HG02943 (cell line): ENCODE measurements around the gene PTH2.
"Not testable (repeated sequence)": the region's sequence is repeated elsewhere in the genome, so short reads cannot be mapped to it uniquely, and the experiment has no call there.

ENCODE experiments used
- ATAC-seq: cut with Tn5 transposase; IDR thresholded peaks from one replicate; pipeline ENCODE4 v1.9.1; 2021; ENCODE audit warnings: mild to moderate bottlenecking, low read depth, moderate library complexity; ENCODE audit not compliant: unreplicated experiment

Gene PTH2

DNA sequence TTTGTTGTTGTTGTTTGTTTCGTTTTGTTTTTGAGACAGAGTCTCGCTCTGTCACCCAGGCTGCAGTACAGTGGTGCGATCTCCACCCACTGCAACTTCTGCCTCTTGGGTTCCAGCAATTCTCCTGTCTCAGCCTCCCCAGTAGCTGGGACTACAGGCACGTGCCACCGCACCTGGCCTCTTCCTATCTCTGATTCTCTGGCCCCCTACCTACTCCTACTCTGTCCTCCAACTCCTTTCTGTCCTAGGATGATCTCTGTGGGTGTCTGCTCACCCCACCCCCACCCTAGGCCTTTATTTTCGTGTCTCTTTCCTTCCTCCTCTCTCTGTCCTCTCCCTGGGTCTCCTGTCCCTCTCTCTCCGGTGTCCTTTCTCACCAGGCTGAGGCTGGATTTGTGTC lies 27.2 kb upstream of the PTH2 start:
- no peak for ATAC-seq

DNA sequence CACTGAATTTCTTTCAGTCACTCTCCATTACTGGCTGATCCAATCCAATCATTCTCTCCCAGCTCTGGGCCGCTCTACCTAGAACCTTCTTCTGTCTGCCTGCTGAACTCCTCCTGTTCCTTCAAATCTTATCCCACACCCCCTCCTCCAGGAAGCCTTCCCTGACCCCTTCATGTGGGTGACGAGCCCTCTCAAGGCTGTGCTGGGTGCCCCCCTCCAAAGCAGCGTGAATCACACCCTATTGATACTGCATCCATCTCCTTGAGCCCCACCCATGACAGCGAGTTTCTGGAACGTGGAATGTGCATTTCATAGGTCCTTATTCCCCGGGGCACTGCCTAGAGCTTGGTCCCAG lies 25.2 kb upstream of the PTH2 start:
- no peak for ATAC-seq

DNA sequence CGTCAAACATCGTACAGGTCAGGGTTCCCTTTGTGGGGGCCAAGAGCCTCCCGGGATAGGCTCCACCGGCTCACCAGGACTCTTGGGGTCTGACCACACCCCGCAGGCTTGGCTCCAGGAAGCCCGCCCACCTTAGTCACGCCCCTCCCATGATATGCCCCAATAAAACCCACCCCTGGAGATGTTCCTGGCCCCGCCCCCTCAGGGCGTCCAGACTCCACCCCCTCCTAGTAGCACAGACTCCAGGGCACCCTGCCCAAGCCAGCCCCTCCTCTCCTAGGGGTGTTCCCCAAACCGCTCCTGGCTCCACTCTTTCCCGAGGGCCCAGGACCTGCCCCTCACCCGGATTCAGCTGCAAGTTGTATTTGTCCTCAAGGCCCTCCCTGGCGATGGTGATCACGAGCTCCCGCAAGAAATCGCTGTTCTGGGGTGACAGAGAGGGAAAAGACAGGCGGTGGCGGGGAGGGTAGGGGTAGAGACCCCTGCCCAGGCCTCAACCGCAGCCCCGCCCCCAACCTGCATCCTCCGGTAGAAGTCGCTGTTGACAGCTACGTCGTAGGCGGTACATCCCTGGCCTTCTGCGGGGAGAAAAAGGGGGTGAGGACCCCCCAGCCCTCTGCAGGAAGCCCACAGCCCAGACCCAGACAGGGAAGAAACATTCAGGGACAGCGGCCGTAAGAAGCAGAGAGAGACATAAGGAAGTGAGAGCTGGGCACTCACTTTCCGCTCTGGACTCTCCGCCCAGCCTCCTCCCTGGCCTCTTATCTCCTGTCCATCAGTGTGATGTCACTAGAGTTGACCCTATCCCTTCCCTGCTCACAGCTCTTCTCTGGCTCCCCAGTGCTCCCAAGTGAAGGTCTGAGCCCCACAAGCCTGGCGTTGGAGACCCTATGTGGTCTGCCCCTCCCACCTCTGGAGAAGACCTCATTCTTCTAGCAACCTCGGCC lies 24.5 kb upstream of the PTH2 start:
- ATAC-seq = no peak

DNA sequence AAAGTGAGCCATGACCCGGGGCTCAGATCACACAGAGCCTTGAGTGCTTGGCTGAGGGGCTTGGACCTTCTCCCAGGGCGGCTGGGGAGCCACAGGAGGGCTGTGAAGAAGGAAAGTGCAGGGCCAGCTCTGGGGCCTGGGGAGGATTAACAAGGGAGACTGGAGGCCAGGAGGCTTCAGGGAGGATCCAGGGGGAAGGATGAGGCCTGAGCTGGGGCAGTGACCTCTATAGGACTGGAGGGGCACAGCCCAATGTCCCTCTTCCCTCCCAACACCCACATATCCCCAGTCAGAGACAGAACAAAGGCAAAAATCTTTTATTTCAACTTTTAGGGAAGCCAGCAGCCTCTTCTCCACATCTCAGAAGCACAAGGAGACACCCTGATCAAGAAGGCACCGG lies 22.8 kb upstream of the PTH2 start:
- ATAC-seq = no peak

DNA sequence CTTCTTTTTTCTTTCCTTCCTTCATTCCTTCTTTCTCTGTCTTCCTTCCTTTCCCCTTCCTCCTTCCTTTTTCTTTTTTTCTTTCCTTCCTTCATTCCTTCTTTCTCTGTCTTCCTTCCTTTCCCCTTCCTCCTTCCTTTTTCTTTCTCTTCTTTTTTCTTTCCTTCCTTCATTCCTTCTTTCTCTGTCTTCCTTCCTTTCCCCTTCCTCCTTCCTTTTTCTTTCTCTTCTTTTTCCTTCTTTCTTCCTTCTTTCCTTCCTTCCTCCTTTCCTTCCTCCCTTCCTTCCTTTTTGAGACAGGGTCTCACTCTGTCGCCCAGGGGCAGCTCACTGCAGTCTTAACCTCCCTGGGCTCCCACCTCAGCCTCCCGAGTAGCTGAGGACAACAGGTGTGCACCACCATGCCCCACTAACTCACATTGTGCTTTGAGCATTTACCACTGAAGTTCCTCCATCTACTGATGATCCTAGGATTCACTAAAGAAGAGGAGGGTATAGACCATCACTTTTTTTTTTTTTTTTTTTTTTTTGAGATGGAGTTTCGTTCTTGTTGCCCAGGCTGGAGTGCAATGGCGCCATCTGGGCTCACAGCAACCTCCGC lies 21.0 kb upstream of the PTH2 start:
- not testable (repeated sequence) for ATAC-seq

DNA sequence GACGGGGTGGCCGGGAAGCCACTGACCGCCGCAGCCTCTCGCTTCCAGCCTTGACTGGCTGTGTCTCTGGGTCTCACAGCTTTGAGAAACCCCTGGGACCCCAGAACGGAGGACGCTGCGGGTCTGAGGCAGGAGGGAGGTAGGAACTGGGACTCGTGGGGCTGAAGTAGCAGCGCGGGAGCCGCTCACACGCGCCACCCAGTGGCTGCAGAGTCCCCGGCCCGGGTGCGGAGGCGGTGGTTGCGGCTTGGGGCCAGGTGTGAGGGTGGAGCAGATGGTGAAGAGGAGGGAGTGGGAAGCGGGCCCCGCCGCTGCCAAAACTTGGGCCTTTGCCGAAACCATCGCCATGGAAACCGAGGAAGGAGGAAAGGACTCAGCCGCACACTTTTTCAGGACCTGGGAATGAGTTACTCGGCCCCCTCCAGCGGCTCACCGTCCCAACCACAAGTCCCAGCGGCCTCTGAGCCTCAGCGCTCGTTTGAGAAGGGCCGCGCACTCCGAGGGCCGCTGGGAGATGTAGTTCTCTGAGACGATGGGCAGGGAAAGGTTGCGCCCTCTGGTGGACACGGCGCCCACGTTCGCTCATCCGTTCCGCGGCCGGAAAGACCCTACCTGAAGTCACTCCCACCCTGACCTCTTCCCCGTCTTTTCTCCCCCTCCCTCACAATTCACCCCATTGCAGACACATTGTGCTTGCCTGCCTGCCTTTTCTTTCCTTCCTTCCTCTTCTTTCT lies 20.3 kb upstream of the PTH2 start:
- ATAC-seq = peak; percentile 78

DNA sequence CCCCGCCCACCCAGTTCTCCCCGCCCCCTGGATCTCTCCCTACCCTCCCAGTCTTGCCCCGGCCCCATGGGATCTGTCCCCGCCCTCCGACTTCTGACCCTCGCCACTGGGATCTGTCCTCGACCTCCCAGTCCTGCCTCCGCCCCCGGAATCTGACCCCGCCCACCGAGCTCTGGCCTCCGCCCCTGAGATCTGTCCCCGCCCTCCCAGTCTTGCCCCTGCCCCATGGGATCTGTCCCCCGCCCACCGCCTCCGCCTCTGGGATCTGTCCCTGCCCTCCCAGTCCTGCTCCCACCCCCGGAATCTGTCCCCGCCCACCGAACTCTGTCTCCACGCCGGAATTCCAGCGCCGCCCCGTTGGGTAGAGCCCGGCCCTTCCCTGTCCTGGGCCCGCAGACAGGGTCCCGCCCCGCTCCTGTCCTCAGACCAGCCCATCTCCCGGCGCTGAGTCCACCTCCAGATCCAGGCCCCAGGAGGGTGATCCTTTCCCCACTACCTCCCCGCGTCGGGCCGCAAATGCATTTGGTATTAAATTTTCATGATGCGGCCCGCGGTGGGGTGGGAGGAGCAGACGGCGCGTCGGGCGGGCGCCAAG lies 19.6 kb upstream of the PTH2 start:
- peak; percentile 10 for ATAC-seq

DNA sequence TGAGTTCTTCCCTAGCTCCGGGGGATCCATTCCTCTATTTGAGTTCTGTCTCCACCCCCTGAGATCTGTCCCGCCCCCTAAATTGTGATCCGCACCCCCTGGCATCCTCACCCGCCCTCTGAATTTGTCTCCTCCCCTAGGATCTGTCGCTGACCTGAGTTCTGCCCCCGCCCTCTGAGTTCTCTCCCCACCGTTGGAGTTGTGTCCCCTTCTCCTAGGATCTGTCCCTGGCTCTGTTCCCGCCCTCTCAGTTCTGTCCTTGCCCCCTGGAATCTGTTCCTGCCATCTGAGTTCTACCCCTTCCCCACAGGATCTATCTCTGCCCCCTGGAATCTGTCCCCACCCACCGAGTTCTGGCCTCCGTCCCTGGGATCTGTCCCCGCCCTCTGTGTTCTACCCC lies 19.1 kb upstream of the PTH2 start:
- ATAC-seq = no peak

DNA sequence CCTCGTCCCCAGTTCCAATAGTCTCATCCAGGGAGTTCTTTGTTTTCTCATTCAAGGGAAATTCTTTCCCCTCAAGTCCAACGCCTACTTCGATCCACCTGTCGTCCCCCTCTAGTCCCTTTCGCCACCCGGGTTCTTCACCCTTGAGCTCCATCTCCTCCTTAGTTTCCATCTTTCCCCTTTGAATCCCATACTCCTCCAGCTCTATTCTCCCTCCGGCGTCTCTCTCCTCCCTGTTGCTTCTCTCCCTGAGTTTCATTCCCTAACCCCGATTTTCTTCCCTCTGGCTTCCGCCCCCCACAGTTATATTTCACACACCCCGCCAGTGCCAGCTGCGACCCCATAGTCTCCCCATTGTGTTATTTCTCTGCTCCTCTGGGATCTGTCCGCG lies 18.7 kb upstream of the PTH2 start:
- no peak for ATAC-seq

DNA sequence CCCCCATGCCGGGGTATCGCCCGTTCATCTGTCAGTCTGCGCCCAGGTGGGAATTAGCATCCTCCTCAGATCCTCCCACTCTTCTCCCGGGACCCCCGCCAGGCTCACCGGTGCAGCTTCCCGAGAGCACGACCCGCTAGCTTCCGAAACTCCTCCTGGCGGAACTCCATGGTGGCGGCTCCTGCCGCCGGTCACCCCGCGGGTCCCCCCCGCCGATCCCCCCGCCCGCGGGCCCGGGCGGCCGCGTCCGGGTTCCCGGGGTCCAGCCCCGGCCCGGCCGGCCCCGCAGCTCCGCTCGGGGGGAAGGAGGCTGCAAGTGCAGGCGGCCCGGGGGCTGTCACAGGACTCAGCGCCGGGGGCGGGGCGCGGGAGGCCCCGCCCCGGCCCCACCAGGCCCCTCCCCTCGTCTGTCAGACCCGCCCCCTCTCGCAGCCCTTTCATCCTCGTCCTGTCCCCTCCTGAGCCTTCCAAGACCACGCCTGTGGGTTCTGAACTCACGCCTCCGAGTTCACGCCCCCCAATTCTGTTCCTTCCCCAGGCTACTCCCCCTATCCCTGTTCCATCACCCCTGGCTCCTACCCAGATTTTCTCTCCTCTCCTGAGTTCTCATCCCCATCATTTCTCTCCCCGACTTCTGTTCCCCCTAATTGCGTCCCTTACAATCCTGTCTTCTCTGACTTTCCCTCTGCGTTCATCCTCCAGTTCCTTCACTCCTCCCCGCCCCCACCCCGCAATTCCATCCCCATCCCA lies 18.1 kb upstream of the PTH2 start, which contains the start of gene SLC17A7:
Gene SLC17A7 (minus strand): TSS at position 318 of the 750 bp plus-strand sequence. CDS start 148 bp downstream, at position 170.
- ATAC-seq = no peak

DNA sequence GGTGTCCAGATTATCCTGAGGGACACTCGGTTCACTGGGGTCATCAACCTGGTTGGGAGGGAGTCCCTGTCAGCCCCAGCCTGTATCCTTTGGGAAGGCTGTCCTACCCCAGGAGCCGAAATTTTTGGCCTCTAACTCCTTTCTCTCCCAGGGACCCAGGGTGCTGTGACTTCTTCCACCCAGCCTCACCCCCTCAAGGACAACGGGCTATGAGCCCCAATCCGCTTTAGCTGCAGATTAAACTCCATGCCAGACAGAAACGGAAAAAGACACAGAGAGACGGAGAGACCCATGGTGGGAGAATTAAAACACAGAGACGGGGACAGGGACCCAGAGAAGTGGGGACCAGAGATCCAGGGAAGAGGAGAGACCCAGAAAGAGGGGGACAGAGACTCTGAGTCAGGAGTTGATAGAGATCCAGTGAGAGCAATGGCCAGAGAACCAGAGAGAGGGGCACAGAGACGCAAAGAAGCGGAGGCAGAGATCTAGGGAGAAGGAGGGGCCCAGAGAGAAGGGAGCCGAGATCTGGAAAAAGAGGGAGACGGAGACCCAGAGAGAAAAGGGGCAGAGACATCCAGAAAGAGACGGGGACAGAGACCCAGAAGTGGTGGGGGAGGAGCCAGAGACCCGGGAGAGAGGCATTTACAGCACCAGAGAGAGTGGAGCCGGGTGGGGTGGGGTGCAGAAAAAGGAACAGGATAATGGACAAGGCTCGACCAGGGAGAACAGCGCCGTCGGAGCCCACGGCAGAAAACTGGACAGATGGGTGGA lies 17.4 kb upstream of the PTH2 start:
- no peak for ATAC-seq

DNA sequence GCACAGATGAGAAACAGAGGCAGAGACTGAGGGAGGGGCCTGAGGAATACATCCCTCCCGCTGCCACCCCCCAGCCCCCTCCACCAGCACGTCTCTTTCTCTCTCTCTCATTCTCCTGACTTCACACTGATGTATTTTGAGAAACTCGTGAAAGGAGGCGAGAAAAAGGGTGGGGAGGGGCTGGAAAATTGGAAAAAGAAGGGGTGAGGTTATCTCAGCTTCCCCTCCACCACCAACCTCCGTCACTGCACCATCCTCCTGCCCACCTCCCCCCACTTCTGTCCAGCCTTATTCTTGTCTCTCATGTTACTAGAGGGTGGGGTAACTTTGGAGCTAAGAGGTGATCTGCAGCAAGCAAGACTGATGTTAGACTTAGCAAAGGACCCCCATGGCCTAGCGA lies 16.6 kb upstream of the PTH2 start:
- no peak for ATAC-seq

DNA sequence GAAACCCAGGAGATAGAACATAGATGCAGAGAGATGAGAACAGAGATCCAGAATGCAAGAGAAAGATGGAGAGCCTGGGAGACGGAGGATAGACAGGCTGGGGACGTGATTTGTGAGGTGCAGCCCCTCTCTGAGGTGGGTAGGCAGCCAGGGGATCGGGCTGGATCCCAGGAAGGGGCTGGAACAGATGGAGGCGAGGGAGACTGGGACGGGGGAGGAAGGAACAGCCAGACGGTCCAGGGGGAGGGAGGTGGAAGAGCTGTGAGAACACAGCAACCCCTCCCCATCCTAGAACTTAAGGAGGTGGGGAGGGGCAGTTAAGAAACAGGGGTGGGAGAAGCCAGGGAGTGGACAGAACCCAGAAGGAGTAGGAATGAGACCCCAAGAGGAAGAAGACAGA lies 15.0 kb upstream of the PTH2 start:
- ATAC-seq = no peak

DNA sequence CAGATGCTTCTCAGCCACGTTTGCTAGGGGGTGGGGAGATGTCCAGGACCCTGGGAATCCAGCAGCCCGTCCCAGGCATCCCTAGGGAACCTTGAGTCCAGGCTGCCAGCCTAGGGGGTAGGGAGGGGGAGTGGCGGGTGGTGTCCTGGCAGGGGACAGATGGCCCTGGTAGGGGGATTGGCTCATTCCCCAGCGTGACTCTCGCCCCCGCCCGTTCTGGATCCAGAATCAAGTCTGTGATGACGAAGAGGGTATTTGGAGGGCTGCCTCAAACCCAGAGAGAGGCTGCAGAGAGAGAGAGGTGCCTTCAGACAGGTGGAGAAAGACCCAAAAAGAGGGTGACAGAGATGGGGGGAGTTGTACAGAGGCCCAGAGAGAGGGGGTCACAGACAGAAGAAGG lies 14.0 kb upstream of the PTH2 start:
- no peak for ATAC-seq

DNA sequence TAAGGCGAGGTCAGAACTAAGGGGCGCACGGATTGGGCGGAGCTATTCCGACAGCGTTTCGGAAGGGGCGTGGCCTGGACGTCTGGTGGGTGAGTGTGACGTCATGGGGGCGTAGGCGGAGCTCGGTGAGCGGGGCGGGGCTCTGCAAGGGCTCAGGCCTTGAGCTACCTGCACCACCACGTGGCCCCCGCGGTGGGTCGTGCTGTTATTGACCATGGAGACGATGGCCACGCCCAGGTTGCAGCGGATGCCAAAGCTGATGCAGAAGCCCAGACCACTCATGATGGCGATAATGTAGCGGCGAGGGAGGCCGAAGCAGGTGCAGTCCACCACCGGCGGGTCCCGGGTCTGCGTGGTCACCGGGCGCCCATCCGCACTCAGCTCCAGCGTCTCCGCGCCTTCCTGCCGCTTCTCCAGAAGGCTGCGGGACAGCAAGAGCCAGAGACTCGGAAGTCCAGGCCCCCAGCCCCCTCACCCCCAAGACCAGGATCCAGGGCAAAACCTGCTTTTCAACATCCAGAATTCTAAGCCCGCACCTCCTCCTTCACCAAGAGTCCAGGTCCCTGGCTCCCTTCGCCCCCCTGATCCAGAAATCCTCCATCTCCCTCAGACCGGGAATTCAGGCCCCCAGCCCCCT lies 13.3 kb upstream of the PTH2 start:
- no peak for ATAC-seq

DNA sequence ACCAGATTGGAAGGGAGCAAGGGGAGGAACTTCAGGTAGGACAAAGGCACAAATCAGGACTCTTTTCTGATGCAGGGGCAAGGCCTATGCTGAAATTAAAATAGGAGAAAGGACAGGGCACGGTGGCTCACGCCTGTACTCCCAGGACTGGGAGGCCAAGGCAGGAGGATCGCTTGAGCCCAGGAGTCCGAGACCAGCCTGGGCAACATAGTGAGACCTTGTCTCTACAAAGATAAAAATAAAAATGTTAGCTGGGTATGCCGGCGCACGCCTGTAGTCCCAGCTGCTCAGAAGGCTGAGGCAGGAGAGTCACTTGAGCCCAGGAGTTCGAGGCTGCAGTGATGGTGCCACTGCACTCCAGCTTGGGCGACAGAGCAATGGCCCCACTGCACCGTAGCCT lies 12.4 kb upstream of the PTH2 start:
- ATAC-seq = no peak

DNA sequence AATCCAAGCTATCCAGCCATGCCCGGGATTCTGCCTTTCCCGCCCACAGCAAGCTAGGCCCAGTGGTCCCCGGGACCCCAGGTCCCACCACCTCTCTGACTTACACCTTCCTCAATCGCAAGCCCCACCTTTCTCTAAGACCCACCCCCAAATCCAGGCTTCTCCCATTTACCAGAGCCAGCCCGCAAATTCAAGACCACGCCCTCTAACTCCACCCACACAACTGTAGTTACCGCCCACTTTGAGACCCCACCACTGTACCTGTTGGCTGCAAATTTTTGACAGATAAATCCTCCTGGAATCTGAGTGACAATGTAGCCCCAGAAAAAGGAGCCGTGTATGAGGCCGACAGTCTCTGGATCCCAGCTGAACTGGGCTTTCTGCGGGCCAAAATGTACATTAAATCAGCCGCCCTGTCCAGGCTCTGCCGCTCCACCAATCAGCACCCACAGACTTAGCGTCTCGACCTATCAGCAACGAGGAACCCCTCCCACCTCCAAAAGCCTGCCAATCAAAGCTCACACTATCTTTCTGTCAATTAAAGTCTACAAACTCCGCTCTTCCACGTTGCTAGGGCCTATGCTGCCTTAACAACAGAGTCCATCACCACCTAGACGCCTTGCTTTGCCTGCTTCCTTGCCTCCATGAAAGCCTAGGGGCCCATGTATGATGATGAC lies 11.8 kb upstream of the PTH2 start:
- ATAC-seq = no peak

DNA sequence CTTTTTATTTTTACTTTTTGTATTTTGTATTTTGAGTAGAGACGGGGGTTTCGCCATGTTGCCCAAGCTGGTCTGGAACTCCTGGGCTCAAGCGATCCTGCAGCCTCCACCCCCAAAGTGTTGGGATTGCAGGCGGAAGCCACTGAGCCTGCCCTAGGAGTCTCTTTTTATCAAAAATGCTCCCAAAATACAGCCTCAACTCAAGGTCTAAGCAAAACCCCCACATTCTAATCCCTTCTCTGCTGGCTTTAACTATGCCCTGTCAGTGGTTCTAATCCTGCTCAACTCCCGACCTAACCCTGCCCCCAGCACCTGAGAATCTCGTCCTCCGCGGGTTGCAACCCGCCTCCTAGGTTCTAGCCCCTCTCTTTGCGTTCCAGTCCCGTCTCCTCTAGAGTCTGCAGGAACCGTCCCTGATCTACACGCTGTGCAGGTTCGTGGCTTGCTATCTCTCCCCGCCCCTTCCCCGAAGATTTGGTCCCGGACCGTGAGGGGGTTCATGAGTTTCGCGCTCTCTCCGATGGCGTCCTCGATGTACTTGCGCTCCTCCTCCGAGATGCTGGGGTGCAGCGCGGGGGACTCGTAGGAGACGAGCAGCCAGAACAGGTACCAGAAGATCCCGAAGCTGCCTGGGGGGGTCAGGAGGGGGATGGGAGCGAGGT lies 10.1 kb upstream of the PTH2 start:
- no peak for ATAC-seq
